Hippocampal formation (tissue), 2 donors: ENCODE results near the gene NPAS3.
"Not testable (repeated sequence)": the region's sequence is repeated elsewhere in the genome, so short reads cannot be mapped to it uniquely, and the experiment has no call there.

Experiments
- DNase-seq, 2 donors: peaks; one replicate each; lab custom pipeline; 2025; lab: John Stamatoyannopoulos, UW

NPAS3 gene

GRCh38 chr14:33070475-33070874 is 131.8 kb downstream of the NPAS3 start:
- no peak for DNase-seq

DNA sequence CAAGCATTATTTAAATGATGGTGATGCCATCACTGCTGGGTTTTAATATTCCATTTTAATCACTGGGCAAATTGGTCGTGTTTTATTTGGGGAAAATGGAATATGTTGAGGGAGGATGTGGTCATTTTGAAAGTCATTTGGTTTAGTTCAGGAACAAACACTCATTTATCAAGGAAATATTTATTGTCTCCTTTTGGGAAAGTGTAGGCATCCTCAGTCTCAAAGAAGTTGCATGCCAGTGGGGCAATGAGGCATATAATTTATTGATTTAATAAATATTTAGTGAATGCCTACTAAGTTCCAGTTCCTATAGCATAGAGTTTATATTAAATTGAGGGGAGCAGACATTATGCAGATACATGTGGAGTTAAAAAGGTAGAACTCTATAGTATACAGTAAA is 134.3 kb downstream of the NPAS3 start:
- DNase-seq, result no peak

GRCh38 chr14:33081259-33081658 is 142.6 kb downstream of the NPAS3 start:
- DNase-seq, result peak in 1 of 2 donors; percentile 17

DNA sequence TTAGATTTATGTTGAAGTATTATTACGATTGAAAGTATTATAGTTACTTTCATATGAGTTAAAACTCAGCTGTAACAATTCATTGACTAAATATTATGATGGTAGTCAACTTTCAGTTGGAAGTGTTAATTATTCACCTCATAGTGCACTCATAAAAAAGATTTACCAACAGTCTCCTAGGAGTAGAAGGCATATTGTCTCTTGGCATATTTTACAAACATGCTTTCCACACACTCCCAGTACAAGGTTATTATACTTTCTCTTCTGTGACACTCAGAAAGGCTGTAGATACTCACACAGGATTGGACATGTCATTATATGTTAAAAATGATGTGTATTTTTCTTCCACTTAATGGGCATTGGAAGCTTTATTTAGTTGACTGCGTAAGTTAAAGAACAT is 147.1 kb downstream of the NPAS3 start:
- no peak for DNase-seq

DNA sequence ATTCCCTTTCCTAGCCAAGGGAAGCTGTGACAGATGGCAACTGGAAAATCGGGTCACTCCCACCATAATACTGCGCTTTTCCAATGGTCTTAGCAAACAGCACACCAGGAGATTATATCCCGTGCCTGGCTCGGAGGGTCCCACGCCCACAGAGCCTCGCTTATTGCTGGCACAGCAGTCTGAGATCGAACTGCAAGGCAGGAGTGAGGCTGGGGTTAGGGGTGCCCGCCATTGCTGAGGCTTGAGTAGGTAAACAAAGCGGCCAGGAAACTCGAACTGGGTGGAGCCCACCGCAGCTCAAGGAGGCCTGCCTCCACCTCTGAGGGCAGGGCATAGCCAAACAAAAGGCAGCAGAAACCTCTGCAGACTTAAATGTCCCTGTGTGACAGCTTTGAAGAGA is 149.6 kb downstream of the NPAS3 start:
- not testable (repeated sequence) for DNase-seq

GRCh38 chr14:33098016-33098415 is 159.3 kb downstream of the NPAS3 start:
- DNase-seq, result no peak

DNA sequence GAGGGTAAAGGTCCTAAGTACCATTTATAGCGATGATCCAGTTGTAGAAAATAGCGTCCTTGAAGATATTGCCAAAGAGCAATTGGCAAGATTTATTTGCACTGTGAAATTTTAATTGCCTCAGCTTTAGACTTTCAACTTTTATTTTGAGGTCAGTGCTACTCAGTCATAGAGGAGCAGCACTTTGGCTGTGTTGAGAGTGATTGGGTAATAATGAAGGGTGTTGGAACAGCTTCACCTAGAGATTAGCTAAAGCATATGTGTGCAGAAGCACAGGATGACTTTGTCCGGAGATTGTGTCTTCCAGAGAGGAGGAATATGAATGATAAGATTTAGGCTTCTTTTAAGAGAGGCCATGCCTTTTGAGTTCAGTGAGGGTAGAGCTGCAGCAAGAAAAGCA is 164.8 kb downstream of the NPAS3 start:
- DNase-seq, result no peak

DNA sequence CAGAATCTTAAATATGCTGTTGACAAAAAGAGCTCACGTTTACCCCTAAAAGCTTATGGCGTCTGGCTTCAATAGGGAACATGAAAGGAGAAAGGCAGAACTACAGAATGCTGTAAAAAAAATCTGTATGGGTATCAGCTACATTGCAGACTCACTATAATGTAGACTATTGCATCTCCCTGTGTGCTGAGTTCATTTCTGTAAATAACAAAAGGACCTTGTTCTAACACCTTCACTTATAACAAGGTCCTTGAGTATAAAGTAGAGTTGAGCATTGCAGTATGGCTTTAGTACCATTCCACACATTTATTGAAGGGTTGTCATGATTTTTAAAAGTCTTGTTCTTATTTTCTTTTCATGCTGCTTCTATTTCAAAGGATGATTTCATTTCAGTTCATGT is 165.3 kb downstream of the NPAS3 start:
- no peak for DNase-seq

DNA sequence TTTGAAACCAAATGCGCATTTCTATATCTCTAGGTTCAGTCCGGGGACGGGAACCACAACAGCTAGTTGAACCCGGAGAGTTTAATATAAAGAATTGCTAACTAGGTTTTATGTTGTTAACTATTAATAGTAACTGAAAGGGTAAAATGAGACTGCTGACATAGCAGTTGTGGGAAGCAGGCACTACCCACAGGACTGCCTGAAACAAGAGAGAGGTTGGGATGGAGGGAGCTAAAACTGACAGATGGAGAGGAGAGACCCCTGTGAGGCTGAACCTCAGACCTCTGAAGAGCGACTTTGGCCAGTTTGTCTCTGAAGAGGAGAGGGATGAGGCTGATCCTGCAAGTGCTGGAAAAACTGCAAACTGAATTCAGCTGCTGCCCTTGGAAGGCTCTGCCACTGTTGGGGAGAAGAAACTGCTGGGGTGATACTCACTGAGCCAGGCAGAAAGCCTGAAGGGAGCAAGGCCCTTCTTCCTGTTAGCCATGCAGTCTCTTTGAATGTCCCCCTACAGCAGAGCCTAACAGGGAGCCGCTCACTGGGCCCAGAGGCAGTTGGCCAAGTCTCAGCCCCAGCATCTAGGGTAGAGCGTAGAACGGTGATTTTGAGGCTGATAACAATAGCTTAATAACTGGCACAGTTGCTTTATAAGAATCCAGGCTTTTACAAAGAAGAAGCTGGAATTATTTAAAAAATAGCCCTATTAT is 172.2 kb downstream of the NPAS3 start:
- DNase-seq, result no peak

- no peak for DNase-seq
These were observed 175.7 kb downstream of the NPAS3 start for GRCh38 chr14:33114331-33114730.

DNA sequence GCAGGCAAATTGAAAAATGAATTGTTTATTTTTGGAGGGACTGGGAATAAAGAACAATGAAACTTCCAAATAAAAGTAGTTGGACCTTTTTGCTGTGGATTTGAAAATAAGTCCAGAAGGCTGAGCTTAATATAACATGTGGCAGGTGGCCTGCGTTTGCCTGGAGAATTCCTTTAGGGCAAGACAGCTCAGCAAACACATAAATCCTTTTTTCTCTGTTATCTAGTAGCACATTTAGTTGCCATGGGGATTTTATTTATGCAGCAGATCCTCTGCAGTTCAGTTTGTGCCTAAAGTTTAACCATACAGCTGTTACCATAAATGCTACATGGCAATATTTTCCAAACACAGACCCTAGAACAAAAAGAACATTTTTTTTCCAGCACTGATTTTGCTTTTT is 180.0 kb downstream of the NPAS3 start:
- no peak for DNase-seq

GRCh38 chr14:33120341-33120740 is 181.7 kb downstream of the NPAS3 start:
- DNase-seq, result no peak

DNA sequence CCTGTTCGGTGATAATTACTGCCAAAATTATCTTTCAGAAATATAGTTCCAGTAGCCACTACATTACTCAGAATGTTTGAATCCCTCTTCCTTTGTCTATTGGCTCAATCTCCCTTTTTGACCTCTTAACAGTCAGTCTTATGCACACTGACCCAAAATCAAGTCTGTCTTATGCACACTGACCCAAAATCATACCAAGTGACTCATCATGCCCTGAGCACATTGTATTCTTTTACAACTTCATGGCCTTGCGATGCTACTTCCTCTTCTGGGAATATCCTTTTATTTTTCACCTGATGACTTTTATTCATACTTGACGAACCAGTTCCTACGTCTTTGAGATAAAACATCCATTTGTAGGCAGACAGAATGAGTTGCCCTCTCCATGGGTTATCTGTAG is 182.3 kb downstream of the NPAS3 start:
- no peak for DNase-seq

DNA sequence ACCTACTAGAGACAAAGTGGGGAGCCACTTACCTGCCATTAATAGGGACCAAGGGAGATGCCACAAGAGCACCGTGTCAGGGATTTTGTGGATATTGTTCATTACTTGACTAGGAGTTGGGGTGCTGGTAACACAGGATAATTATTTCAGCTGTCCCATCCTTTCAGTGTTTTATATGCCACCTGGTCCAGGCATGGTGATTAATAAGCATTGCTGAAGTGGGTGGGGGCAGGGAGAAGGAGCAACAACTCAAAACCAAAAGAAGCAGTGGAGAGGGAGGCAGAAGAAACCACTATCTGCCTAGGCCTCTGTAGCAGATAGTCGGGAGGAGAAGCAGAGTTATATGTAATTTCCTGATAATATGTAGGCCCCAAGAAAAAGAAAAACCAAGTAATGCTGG is 184.6 kb downstream of the NPAS3 start:
- DNase-seq, result no peak

GRCh38 chr14:33126433-33126832 is 187.8 kb downstream of the NPAS3 start:
- DNase-seq, result no peak

- DNase-seq, result no peak
These were observed 188.9 kb downstream of the NPAS3 start for GRCh38 chr14:33127531-33127930.

- no peak for DNase-seq
These were observed 193.1 kb downstream of the NPAS3 start for GRCh38 chr14:33131801-33132200.

GRCh38 chr14:33134162-33134561 is 195.5 kb downstream of the NPAS3 start:
- DNase-seq, result no peak

DNA sequence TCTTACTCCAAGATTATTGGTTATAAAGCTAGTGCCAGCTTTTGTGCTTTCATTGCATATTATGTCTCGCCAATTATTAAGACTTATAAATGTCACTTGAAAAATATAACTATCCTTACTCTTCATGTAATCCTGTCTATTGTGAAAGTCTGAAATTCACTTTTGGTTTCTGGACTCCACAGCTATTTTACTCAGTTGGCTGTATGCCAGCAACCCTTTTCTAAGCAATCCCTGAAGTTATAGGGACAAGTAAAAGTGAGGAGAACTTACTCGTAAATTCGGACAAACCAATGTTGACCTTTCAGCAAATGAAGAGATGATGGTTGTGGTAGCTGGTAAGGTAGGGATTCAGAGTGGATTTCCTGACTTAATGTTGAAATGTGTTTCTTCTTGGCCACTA is 196.3 kb downstream of the NPAS3 start:
- no peak for DNase-seq

GRCh38 chr14:33150666-33151428 is 212.2 kb downstream of the NPAS3 start:
- no peak for DNase-seq

DNA sequence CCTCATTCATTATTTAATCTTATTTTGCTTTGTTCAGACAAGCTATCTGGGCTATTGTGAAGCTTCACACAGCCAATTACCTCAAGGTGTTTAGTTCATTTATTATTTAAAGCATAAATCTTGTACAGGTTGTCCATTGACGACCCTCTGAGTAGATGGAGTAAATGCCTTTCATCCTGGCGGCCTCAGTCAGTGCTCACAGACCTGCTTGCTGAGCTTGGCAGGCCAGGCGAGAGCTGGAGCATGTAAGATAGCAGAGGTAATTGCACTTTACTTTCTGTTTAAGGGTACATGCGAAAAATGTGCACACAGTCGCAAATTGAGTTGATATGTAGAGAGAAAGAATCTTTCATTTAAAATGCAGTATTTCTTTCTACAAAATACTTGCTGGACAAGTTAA is 224.4 kb downstream of the NPAS3 start:
- DNase-seq, result no peak

DNA sequence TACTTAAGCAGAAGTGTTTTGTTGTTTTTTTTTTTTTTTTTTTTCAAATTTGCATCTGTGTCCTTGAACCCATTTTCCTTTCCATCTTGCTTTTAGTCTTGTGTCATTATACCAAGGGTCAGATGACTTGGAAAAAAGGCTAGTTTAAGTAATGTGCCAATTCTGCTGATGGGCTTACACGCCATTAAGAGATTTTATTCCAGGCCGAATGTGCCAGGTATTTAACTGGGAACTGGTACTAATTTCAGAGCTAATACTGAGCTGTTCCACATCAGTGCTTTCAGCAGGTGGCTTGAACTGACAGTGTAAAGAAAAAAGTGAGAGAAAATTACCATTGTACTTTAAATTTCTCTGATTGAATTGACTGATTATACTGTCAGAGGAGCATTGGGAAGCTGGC is 224.9 kb downstream of the NPAS3 start:
- no peak for DNase-seq

DNA sequence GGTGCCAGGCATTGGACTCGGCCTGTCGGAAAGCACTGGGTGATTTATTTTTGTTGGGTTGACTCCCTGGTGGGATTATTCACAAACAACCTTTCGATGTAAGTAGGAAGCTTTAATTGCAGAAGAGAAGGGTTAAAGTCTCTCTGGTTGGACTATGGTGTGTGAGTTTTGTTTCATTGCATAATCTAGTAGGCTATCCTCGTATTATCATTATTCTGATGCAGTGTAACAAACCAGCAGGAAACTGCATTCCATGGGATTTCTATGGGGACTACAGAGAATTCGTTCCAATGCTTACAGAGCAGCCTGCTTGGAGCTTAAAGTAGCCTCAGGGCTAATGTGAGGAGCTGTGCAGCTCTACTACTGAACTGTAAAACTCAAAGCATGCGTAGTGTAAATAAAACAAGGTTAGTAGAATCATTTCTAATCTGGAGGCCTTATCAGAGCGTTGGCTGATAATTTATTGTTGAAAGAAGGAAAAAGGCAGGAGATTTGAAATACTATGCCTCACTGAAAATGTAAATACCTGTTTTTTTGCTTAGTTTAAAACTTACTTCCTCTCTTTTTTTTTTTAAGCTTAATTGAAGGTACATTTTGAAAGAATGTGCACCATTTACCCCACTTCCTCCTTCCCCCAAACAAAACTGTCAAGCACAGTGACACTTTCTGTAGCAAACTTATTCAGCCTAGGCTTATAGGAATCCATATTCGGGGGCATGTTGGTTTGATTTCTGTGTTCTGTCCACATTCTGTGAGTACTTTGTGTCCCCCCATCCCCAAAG is 226.7 kb downstream of the NPAS3 start:
- DNase-seq, result peak in 1 of 2 donors; percentile 78
